HepG2 (cell line): ENCODE data around the gene MMP25. TPM values are rescaled to one million over a fixed set of nuclear protein-coding genes. Genes with fewer than 3 reads are reported as not detected.

Experiments used
- ATAC-seq: fragments of 200-7000 bp; cut with Tn5 transposase; 3 replicates; pipeline ENCODE4 v1.9.1; 2020; ENCODE audit warnings: mild to moderate bottlenecking, moderate library complexity
- BruUV-seq: library from RNA; stranded (reverse); fragments of 400-500 nt; replicated peaks from 2 replicates; lab custom pipeline; 2021; lab: Mats Ljungman, UMichigan
- CTCF ChIA-PET: fragments of 300-600 bp; formaldehyde crosslinking; extraction: SDS; loops from one replicate; lab custom pipeline; 2021; ENCODE audit warnings: low total read pairs, inconsistent platforms, low intra/inter-chr PET ratio; lab: Yijun Ruan, JAX
- POLR2A ChIA-PET: fragments of 350-600 bp; sonication (Branson Sonifier 250); formaldehyde crosslinking; loops from one replicate; lab custom pipeline; 2020; ENCODE audit warnings: antibody characterized with exemption, inconsistent platforms; lab: Yijun Ruan, JAX
- DNase-seq: peaks from one replicate; pipeline ENCODE4 v3.0.0-alpha.2; 2015; ENCODE audit warnings: low spot score
- FAIRE-seq: peaks from 3 replicates; lab custom pipeline; 2011; peaks lifted over from hg19 to GRCh38; lab: Jason Lieb, UNC
- H2AFZ ChIP-seq: one replicate; pipeline ENCODE4 v1.6.1; 2011; ENCODE audit warnings: low read length, inconsistent platforms
- H3K27ac ChIP-seq: fragments of 300-600 bp; 3 replicates; pipeline ENCODE4 v1.8.0; 2011; ENCODE audit warnings: mixed run types, mild to moderate bottlenecking, mixed read lengths, low read length, inconsistent platforms; ENCODE audit not compliant: insufficient read depth; ENCODE audit errors: extremely low read length
- H3K27me3 ChIP-seq, 2 experiments: fragments of 200-600 bp in 1 of 2; 2 replicates in 1 of 2; 3 replicates in 1 of 2; pipeline versions ENCODE4 v1.6.0 to v1.8.0; 2011; ENCODE audit warnings: low read length in 2 of 2, mild to moderate bottlenecking in 2 of 2, moderate library complexity in 2 of 2, inconsistent platforms in 1 of 2; ENCODE audit not compliant: insufficient read depth in 2 of 2, control insufficient read depth in 1 of 2
- H3K36me3 ChIP-seq, 2 experiments: fragments of 200-600 bp in 1 of 2; replicated peaks in 1 of 2; 2 replicates in 1 of 2; 3 replicates in 1 of 2; pipeline versions ENCODE4 v1.5.1 to v1.8.0; 2011; ENCODE audit warnings: low read length in 2 of 2, inconsistent platforms in 1 of 2; ENCODE audit not compliant: insufficient read depth in 2 of 2, control insufficient read depth in 1 of 2
- H3K4me1 ChIP-seq: 2 replicates; pipeline ENCODE4 v1.5.1; 2012; ENCODE audit warnings: low read length, inconsistent platforms; ENCODE audit not compliant: insufficient read depth
- H3K4me2 ChIP-seq: 2 replicates; pipeline ENCODE4 v1.6.0; 2011; ENCODE audit warnings: low read depth, low read length, inconsistent platforms
- H3K4me3 ChIP-seq, 3 experiments: fragments of 200-600 bp in 1 of 3; sonication (generic), shearing (Covaris generic) in 1 of 3; replicated peaks in 1 of 3; 2 replicates each; pipeline ENCODE4 v1.5.1; 2011 to 2016; ENCODE audit warnings: low read length in 3 of 3, inconsistent platforms in 2 of 3, low read depth in 2 of 3, mild to moderate bottlenecking in 2 of 3, control low read depth in 1 of 3, mixed read lengths in 1 of 3; ENCODE audit not compliant: insufficient read depth in 1 of 3
- H3K79me2 ChIP-seq: one replicate; pipeline ENCODE4 v1.6.1; 2011; ENCODE audit warnings: low read length, inconsistent platforms; ENCODE audit not compliant: insufficient read depth
- H3K9ac ChIP-seq: 2 replicates; pipeline ENCODE4 v1.6.0; 2011; ENCODE audit warnings: mild to moderate bottlenecking, low read depth, low read length, inconsistent platforms; ENCODE audit not compliant: insufficient read depth
- H3K9me3 ChIP-seq: 2 replicates; pipeline ENCODE4 v1.5.1; 2012; ENCODE audit warnings: mild to moderate bottlenecking, low read length
- H4K20me1 ChIP-seq: 2 replicates; pipeline ENCODE4 v1.6.0; 2011; ENCODE audit warnings: inconsistent platforms, mild to moderate bottlenecking, low read length, moderate library complexity; ENCODE audit not compliant: insufficient read depth
- BHLHE40 ChIP-seq: IDR thresholded peaks from 2 replicates; pipeline ENCODE4 v1.6.1; 2011; ENCODE audit warnings: low read length, improper control_type of control experiment
- CTCF ChIP-seq: sonication (generic); formaldehyde crosslinking; IDR thresholded peaks from 2 replicates; pipeline ENCODE4 v1.5.0; 2020; ENCODE audit warnings: mild to moderate bottlenecking, missing genetic modification reagents, moderate library complexity
- DNMT1 ChIP-seq: sonication (generic); formaldehyde crosslinking; IDR thresholded peaks from 2 replicates; pipeline ENCODE4 v1.5.1; 2020; ENCODE audit warnings: mild to moderate bottlenecking, missing genetic modification reagents
- DR1 ChIP-seq: sonication (generic); formaldehyde crosslinking; IDR thresholded peaks from 2 replicates; pipeline ENCODE4 v1.8.0; 2021; ENCODE audit warnings: mild to moderate bottlenecking, missing genetic modification reagents, inconsistent platforms
- DRAP1 ChIP-seq: IDR thresholded peaks from 2 replicates; pipeline ENCODE4 v1.6.1; 2016; ENCODE audit warnings: missing genetic modification reagents, missing compliant biosample characterization
- GABPB1 ChIP-seq: IDR thresholded peaks from 2 replicates; pipeline ENCODE4 v1.6.1; 2016; ENCODE audit warnings: mild to moderate bottlenecking, missing genetic modification reagents, moderate library complexity, missing compliant biosample characterization
- HES4 ChIP-seq: sonication (generic); formaldehyde crosslinking; IDR thresholded peaks from 2 replicates; pipeline ENCODE4 v1.9.0; 2021; ENCODE audit warnings: mild to moderate bottlenecking, missing genetic modification reagents, borderline replicate concordance
- MXD3 ChIP-seq: IDR thresholded peaks from 2 replicates; pipeline ENCODE4 v1.6.1; 2016; ENCODE audit warnings: mild to moderate bottlenecking, missing biosample characterization, missing genetic modification reagents
- NFKB2 ChIP-seq: sonication (generic); formaldehyde crosslinking; IDR thresholded peaks from 2 replicates; pipeline ENCODE4 v1.4.0; 2020; ENCODE audit warnings: missing genetic modification reagents, borderline replicate concordance
- NR2F1 ChIP-seq, 2 experiments: fragments of 450-650 bp in 1 of 2; formaldehyde crosslinking in 1 of 2; IDR thresholded peaks; 2 replicates each; pipeline versions ENCODE4 v1.5.0 to v1.6.1; 2016 to 2020; ENCODE audit warnings: mild to moderate bottlenecking in 1 of 2, missing compliant biosample characterization in 1 of 2, missing genetic modification reagents in 1 of 2, moderate library complexity in 1 of 2
- NR3C1 ChIP-seq: sonication (generic); formaldehyde crosslinking; IDR thresholded peaks from 2 replicates; pipeline ENCODE4 v1.4.0; 2020; ENCODE audit warnings: missing genetic modification reagents
- PAWR ChIP-seq: sonication (generic); formaldehyde crosslinking; IDR thresholded peaks from 2 replicates; pipeline ENCODE4 v1.4.0; 2020; ENCODE audit warnings: missing genetic modification reagents, mild to moderate bottlenecking, borderline replicate concordance
- POLR2A ChIP-seq, 2 experiments: IDR thresholded peaks; 2 replicates each; pipeline ENCODE4 v1.6.1; 2011; ENCODE audit warnings: low read depth in 2 of 2, low read length in 2 of 2, mild to moderate bottlenecking in 1 of 2, moderate library complexity in 1 of 2; ENCODE audit not compliant: insufficient read depth in 1 of 2
- RFX3 ChIP-seq: IDR thresholded peaks from 2 replicates; pipeline ENCODE4 v1.6.1; 2016; ENCODE audit warnings: missing biosample characterization, missing genetic modification reagents
- SALL1 ChIP-seq: sonication (generic); formaldehyde crosslinking; IDR thresholded peaks from 2 replicates; pipeline ENCODE4 v1.8.0; 2022; ENCODE audit warnings: mild to moderate bottlenecking, missing genetic modification reagents
- SETDB1 ChIP-seq: sonication (generic); formaldehyde crosslinking; IDR thresholded peaks from 2 replicates; pipeline ENCODE4 v1.5.1; 2020; ENCODE audit warnings: missing genetic modification reagents, mild to moderate bottlenecking, borderline replicate concordance
- TBP ChIP-seq: sonication (generic); formaldehyde crosslinking; IDR thresholded peaks from 2 replicates; pipeline ENCODE4 v1.5.0; 2020; ENCODE audit warnings: missing genetic modification reagents
- TOPORS ChIP-seq: sonication (generic); formaldehyde crosslinking; IDR thresholded peaks from 2 replicates; pipeline ENCODE4 v1.8.0; 2023; ENCODE audit warnings: mild to moderate bottlenecking, missing genetic modification reagents
- ZMYM3 ChIP-seq: sonication (generic); formaldehyde crosslinking; IDR thresholded peaks from 2 replicates; pipeline ENCODE4 v1.5.1; 2020; ENCODE audit warnings: mild to moderate bottlenecking, missing genetic modification reagents
- ZNF619 ChIP-seq: sonication (generic); formaldehyde crosslinking; IDR thresholded peaks from 2 replicates; pipeline ENCODE4 v1.4.0; 2020; ENCODE audit warnings: mild to moderate bottlenecking, missing genetic modification reagents
- ZNF776 ChIP-seq: sonication (generic); formaldehyde crosslinking; IDR thresholded peaks from 2 replicates; pipeline ENCODE4 v1.4.0; 2020; ENCODE audit warnings: mild to moderate bottlenecking, missing genetic modification reagents
- ZNF777 ChIP-seq: sonication (generic); formaldehyde crosslinking; IDR thresholded peaks from 2 replicates; pipeline ENCODE4 v1.4.0; 2020; ENCODE audit warnings: missing genetic modification reagents
- WGBS: methylation state at CpG from one replicate; pipeline ENCODE4 v1.1.6; 2017; ENCODE audit warnings: low lambda C conversion rate; 5-methylcytosine and 5-hydroxymethylcytosine counted together
- in situ Hi-C: cut with HindIII; loops from 2 replicates; pipeline ENCODE4 v1.10.0; 2017; ENCODE audit warnings: low pct_unique_long_range_greater_than_20kb; ENCODE audit not compliant: extremely low pct_ligation_motif_present
- intact Hi-C: fragments of 100-400 bp; cut with micrococcal nuclease; formaldehyde crosslinking; loops from one replicate; pipeline ENCODE4 v1.10.0; 2022; ENCODE audit not compliant: unreplicated experiment
- polyA plus RNA-seq, 8 experiments: library from polyadenylated mRNA; depleted of rRNA in 3 of 8; stranded (reverse) in 7 of 8; unstranded in 1 of 8; fragments of >200 nt; fragmentation: Illumina TruSeq in 4 of 8; extraction: Trizol in 4 of 8; gene quantifications; 2 replicates each; pipeline versions ENCODE4 v1.2.1 to v1.2.3, GENCODE V29; 2011 to 2016; ENCODE audit warnings: low read depth in 4 of 8, missing spikeins in 1 of 8, mixed read lengths in 1 of 8; ENCODE audit not compliant: insufficient read depth in 1 of 8
- total RNA-seq, 5 experiments: library from RNA; depleted of rRNA; stranded (reverse); fragments of >200 nt; fragmentation: Illumina TruSeq; extraction: Trizol; gene quantifications; 2 replicates each; pipeline ENCODE4 v1.2.3, GENCODE V29; 2016; ENCODE audit warnings: low read depth in 1 of 5

Gene MMP25
- total and polyA plus RNA-seq, 2 of the 13 experiments (the other 11 are each of a cell fraction or from before 2014, with no cell fraction given): 0.04 to 0.08 TPM

- TF ChIP-seq TOPORS (CRISPR knock-in tag) (no peak), HES4 (CRISPR knock-in tag) (no peak), DRAP1 (CRISPR knock-in tag) (no peak), RFX3 (CRISPR knock-in tag) (no peak), PAWR (CRISPR knock-in tag) (no peak), TBP (CRISPR knock-in tag) (no peak), NR3C1 (CRISPR knock-in tag) (no peak), NFKB2 (no peak), ZMYM3 (CRISPR knock-in tag) (0 out of 2 replicates have a peak, but pooled peaks have one; percentile 25), DNMT1 (no peak), ZNF776 (CRISPR knock-in tag) (no peak)
Measured at GRCh38 chr16:3028716-3029319, 17.5 kb upstream of the MMP25 start (continued).

GRCh38 chr16:3029491-3030221, 16.7 kb upstream of the MMP25 start:
- ATAC-seq (peak; percentile 12), FAIRE-seq (no peak)
- TF ChIP-seq GABPB1 (peak; percentile 27; the same call in 1 of the 2 replicates), ZNF777 (peak; percentile 86), SALL1 (0 out of 2 replicates have a peak, but pooled peaks have one; percentile 28), CTCF (CRISPR knock-in tag) (peak; percentile 20; the same call in 1 of the 2 replicates), POLR2A (IDR thresholded peaks at IDR 0.05; ENCODE audit: insufficient read depth in 1 of 2, low read depth in 2 of 2, low read length in 2 of 2) (peak; percentile 14 to 49; a peak in 2 of 4 replicates), MXD3 (0 out of 2 replicates have a peak, but pooled peaks have one; percentile 15), ZNF619 (CRISPR knock-in tag) (no peak), NR2F1 (CRISPR knock-in tag; IDR thresholded peaks at IDR 0.05) (0 out of 4 replicates have a peak, but pooled peaks of 1 of the 2 experiments have one; percentile 4), BHLHE40 (0 out of 2 replicates have a peak, but pooled peaks have one; percentile 4), DR1 (CRISPR knock-in tag) (no peak), SETDB1 (CRISPR knock-in tag) (no peak)

More at GRCh38 chr16:3029491-3030221, 16.7 kb upstream of the MMP25 start:
- Histone ChIP-seq H4K20me1 (peaks cover 5% of the 10 kb centered on the region; the same call in 1 of the 2 replicates), H3K27me3 (peaks cover 9 to 57% of the 10 kb centered on the region in 2 experiments), H3K4me1 (peaks cover 32% of the 10 kb centered on the region), H3K9me3 (no peaks in the 10 kb centered on the region), H3K4me3 (peak overlapping the region; percentile 15 to 61 (median 24); a peak in 5 of 6 replicates), H3K36me3 (peaks cover 16 to 17% of the 10 kb centered on the region in 2 experiments; a peak in 4 of 5 replicates), H2AFZ (no peak overlapping the region), H3K9ac (0 out of 2 replicates have a peak overlapping the region, but pooled peaks have one; percentile 26), H3K4me2 (peak overlapping the region; percentile 75), H3K27ac (no peak overlapping the region), H3K79me2 (no peaks in the 10 kb centered on the region)
- intact Hi-C loops: no loop called here
- 21% methylated on average over 15 of the region's 59 CpGs for WGBS
- DNase-seq: no peak
- no TSS peak for BruUV-seq
- POLR2A ChIA-PET: interaction anchor here (0.8 to 18.8 kb wide), 5 partner anchors 13 to 58 kb away, joined by 3 to 750 read pairs (median 6); partner anchors contain the start of gene CLDN9
- CTCF ChIA-PET: interaction anchor here (1.4 kb wide), 1 partner anchor 28 kb away, joined by 5 read pairs; no protein-coding TSS in a partner anchor
- in situ Hi-C loops: no loop called here
